ENCODE results near the gene IGFLR1. TPM values are rescaled to one million over a fixed set of nuclear protein-coding genes. Genes with fewer than 3 reads are reported as not detected.
"Not testable (repeated sequence)": the region's sequence is repeated elsewhere in the genome, so short reads cannot be mapped to it uniquely, and the experiment has no call there.

The IGFLR1 gene
- total RNA-seq, 1 donor from 2014 or later, result 4.9 TPM

- Histone ChIP-seq H3K27ac (replicated peaks) (no peak overlapping the region), H3K9me3 (replicated peaks) (no peaks in the 10 kb centered on the region), H3K4me1 (no peaks in the 10 kb centered on the region), H3K36me3 (no peaks in the 10 kb centered on the region), H3K27me3 (ENCODE audit: low read depth) (peaks cover 13% of the 10 kb centered on the region), H3K4me3 (no peak overlapping the region)
- no peak for DNase-seq
- TF ChIP-seq CTCF (IDR thresholded peaks at IDR 0.05; ENCODE audit: borderline replicate concordance), result no peak
- intact Hi-C loops (cut with micrococcal nuclease), result no loop called here
Observed at GRCh38 chr19:35692010-35692409, 50.2 kb downstream of the IGFLR1 start.

- H3K4me1 ChIP-seq; intact Hi-C loops (cut with micrococcal nuclease); H3K36me3 ChIP-seq; H3K27ac ChIP-seq (replicated peaks); H3K9me3 ChIP-seq (replicated peaks); DNase-seq; H3K4me3 ChIP-seq: not testable (repeated sequence)
- peaks cover 18% of the 10 kb centered on the region for H3K27me3 ChIP-seq (ENCODE audit: low read depth)
Observed at GRCh38 chr19:35691106-35691505, 51.1 kb downstream of the IGFLR1 start.

GRCh38 chr19:35689836-35690235 lies 52.4 kb downstream of the IGFLR1 start:
- H3K4me1 ChIP-seq, result no peaks in the 10 kb centered on the region
- H3K27ac ChIP-seq (replicated peaks), result no peak overlapping the region
- no peaks in the 10 kb centered on the region for H3K9me3 ChIP-seq (replicated peaks)
- intact Hi-C loops (cut with micrococcal nuclease), result no loop called here
- H3K4me3 ChIP-seq, result no peak overlapping the region
- TF ChIP-seq CTCF (IDR thresholded peaks at IDR 0.05; ENCODE audit: borderline replicate concordance), result no peak
- no peaks in the 10 kb centered on the region for H3K36me3 ChIP-seq
- H3K27me3 ChIP-seq (ENCODE audit: low read depth), result peaks cover 20% of the 10 kb centered on the region
- DNase-seq, result no peak

Other genes with a start within 250 kb of the IGFLR1 start
- 7.9 TPM for gene DMKN, start 228.8 kb downstream of the IGFLR1 start, total RNA-seq
- gene SBSN, start 214.1 kb downstream of the IGFLR1 start, total RNA-seq, result not detected
- not detected for gene GAPDHS, start 209.0 kb downstream of the IGFLR1 start, total RNA-seq
- gene TMEM147, start 196.8 kb downstream of the IGFLR1 start, total RNA-seq, result 84.3 TPM
- not detected for gene ATP4A, start 178.8 kb downstream of the IGFLR1 start, total RNA-seq
- not detected for gene PMIS2, start 156.3 kb downstream of the IGFLR1 start, total RNA-seq
- 3.7 TPM for gene HAUS5, start 129.7 kb downstream of the IGFLR1 start, total RNA-seq
- 52.7 TPM for gene RBM42, start 113.4 kb downstream of the IGFLR1 start, total RNA-seq
- 0.33 TPM for gene ETV2, start 100.7 kb downstream of the IGFLR1 start, total RNA-seq
- 1,365 TPM for gene COX6B1, start 94.1 kb downstream of the IGFLR1 start, total RNA-seq
- gene UPK1A, start 75.9 kb downstream of the IGFLR1 start, total RNA-seq, result not detected
- not detected for gene ZBTB32, start 37.9 kb downstream of the IGFLR1 start, total RNA-seq
- gene KMT2B, start 24.4 kb downstream of the IGFLR1 start, total RNA-seq, result 12.8 TPM
- 24.9 TPM for gene U2AF1L4, start 3.0 kb upstream of the IGFLR1 start, total RNA-seq
- 43.1 TPM for gene PSENEN, start 3.2 kb upstream of the IGFLR1 start, total RNA-seq
- 6.2 TPM for gene LIN37, start 6.1 kb upstream of the IGFLR1 start, total RNA-seq
- 899 TPM for gene HSPB6, start 14.6 kb upstream of the IGFLR1 start, total RNA-seq
- 4.8 TPM for gene PROSER3, start 15.7 kb upstream of the IGFLR1 start, total RNA-seq
- 3.8 TPM for gene ARHGAP33, start 33.1 kb upstream of the IGFLR1 start, total RNA-seq
- gene PRODH2, start 70.4 kb upstream of the IGFLR1 start, total RNA-seq, result not detected
- not detected for gene NPHS1, start 110.1 kb upstream of the IGFLR1 start, total RNA-seq
- gene KIRREL2, start 114.5 kb upstream of the IGFLR1 start, total RNA-seq, result not detected
- 23.9 TPM for gene APLP1, start 126.1 kb upstream of the IGFLR1 start, total RNA-seq
- gene NFKBID, start 158.1 kb upstream of the IGFLR1 start, total RNA-seq, result 2.3 TPM
- gene HCST, start 160.1 kb upstream of the IGFLR1 start, total RNA-seq, result 2.3 TPM
- 26.2 TPM for gene TYROBP, start 165.8 kb upstream of the IGFLR1 start, total RNA-seq
- 7.1 TPM for gene LRFN3, start 193.9 kb upstream of the IGFLR1 start, total RNA-seq

Measured in left ventricle myocardium inferior (tissue), 1 donor.